Keratinocyte (primary cell): ENCODE data around the gene UBE2O. TPM values are rescaled to one million over a fixed set of nuclear protein-coding genes. Genes with fewer than 3 reads are reported as not detected.

Experiments
- DNase-seq: peaks from one replicate; pipeline ENCODE4 v3.0.0-alpha.2; 2011; ENCODE audit warnings: low read depth, missing footprints, low spot score
- FAIRE-seq: peaks from 2 replicates; lab custom pipeline; 2011; peaks lifted over from hg19 to GRCh38; lab: Jason Lieb, UNC
- H2AFZ ChIP-seq: 2 replicates; pipeline ENCODE4 v1.6.0; 2012; ENCODE audit warnings: low read length, control low read depth, inconsistent platforms; ENCODE audit not compliant: control insufficient read depth
- H3K27ac ChIP-seq: 2 replicates; pipeline ENCODE4 v1.5.1; 2011; ENCODE audit warnings: low read length; ENCODE audit not compliant: control insufficient read depth, insufficient read depth
- H3K27me3 ChIP-seq: 3 replicates; pipeline ENCODE4 v1.6.0; 2011; ENCODE audit warnings: low read length; ENCODE audit not compliant: control insufficient read depth, insufficient read depth; ENCODE audit errors: extremely low read depth
- H3K36me3 ChIP-seq, 2 experiments: 2 replicates in 1 of 2; 3 replicates in 1 of 2; pipeline ENCODE4 v1.5.1; 2011; ENCODE audit warnings: low read length in 2 of 2, mild to moderate bottlenecking in 1 of 2; ENCODE audit not compliant: control insufficient read depth in 2 of 2, insufficient read depth in 2 of 2; ENCODE audit errors: extremely low read depth in 1 of 2
- H3K4me1 ChIP-seq: 3 replicates; pipeline ENCODE4 v1.5.1; 2011; ENCODE audit warnings: low read length; ENCODE audit not compliant: control insufficient read depth, insufficient read depth; ENCODE audit errors: extremely low read depth
- H3K4me2 ChIP-seq: 3 replicates; pipeline ENCODE4 v1.6.0; 2011; ENCODE audit warnings: low read depth, low read length; ENCODE audit not compliant: control insufficient read depth, insufficient read depth; ENCODE audit errors: extremely low read depth
- H3K4me3 ChIP-seq, 3 experiments: fragments of 200-600 bp in 1 of 3; sonication (generic) in 1 of 3; 2 replicates in 2 of 3; 3 replicates in 1 of 3; pipeline ENCODE4 v1.5.1; 2011 to 2016; ENCODE audit warnings: low read length in 3 of 3, mild to moderate bottlenecking in 3 of 3, control low read depth in 2 of 3, inconsistent platforms in 1 of 3, low read depth in 1 of 3, mixed read lengths in 1 of 3, mixed run types in 1 of 3, moderate library complexity in 1 of 3; ENCODE audit not compliant: control insufficient read depth in 2 of 3, insufficient read depth in 2 of 3; ENCODE audit errors: extremely low read depth in 1 of 3
- H3K79me2 ChIP-seq: 2 replicates; pipeline ENCODE4 v1.6.0; 2012; ENCODE audit warnings: low read length; ENCODE audit not compliant: control insufficient read depth, insufficient read depth
- H3K9ac ChIP-seq: 3 replicates; pipeline ENCODE4 v1.6.0; 2011; ENCODE audit warnings: low read length; ENCODE audit not compliant: control insufficient read depth, insufficient read depth; ENCODE audit errors: extremely low read depth
- H3K9me1 ChIP-seq: 3 replicates; pipeline ENCODE4 v1.6.0; 2011; ENCODE audit warnings: low read length; ENCODE audit not compliant: control insufficient read depth, insufficient read depth; ENCODE audit errors: extremely low read depth
- H3K9me3 ChIP-seq: 2 replicates; pipeline ENCODE4 v1.5.1; 2012; ENCODE audit warnings: low read depth, low read length; ENCODE audit not compliant: control insufficient read depth
- H4K20me1 ChIP-seq: 3 replicates; pipeline ENCODE4 v1.6.0; 2011; ENCODE audit warnings: low read length; ENCODE audit not compliant: control insufficient read depth, insufficient read depth; ENCODE audit errors: extremely low read depth
- EZH2 ChIP-seq: IDR thresholded peaks from one replicate; pipeline ENCODE4 v1.6.1; 2012; ENCODE audit warnings: inconsistent platforms, mild to moderate bottlenecking, low read length, moderate library complexity
- dilution Hi-C: fragments of 300-500 bp; cut with MboI; formaldehyde crosslinking; loops from one replicate; pipeline ENCODE4 v1.7.0; 2020; ENCODE audit warnings: low sequenced_read_pairs; ENCODE audit not compliant: extremely low pct_ligation_motif_present
- polyA plus RNA-seq, 5 experiments: library from polyadenylated mRNA; depleted of rRNA in 3 of 5; stranded (reverse) in 3 of 5; stranded (forward) in 1 of 5; unstranded in 1 of 5; fragments of >200 nt; gene quantifications; 1 replicate in 1 of 5; 2 replicates in 3 of 5; 3 replicates in 1 of 5; pipeline versions ENCODE4 v1.2.1 to v1.2.3, GENCODE V29; 2011 to 2012; ENCODE audit warnings: missing spikeins in 2 of 5, low read depth in 1 of 5, low replicate concordance in 1 of 5
- TF ChIP-seq, protein P1 (sequence below), 3 experiments: IDR thresholded peaks in 1 of 3; conservative IDR thresholded peaks in 1 of 3; optimal IDR thresholded peaks in 1 of 3; 2 replicates in 2 of 3; 3 replicates in 1 of 3; pipeline versions ENCODE3 to v1.5.1; 2011; ENCODE audit warnings: low read length in 3 of 3, mild to moderate bottlenecking in 3 of 3, moderate library complexity in 2 of 3, control low read depth in 1 of 3, inconsistent platforms in 1 of 3; ENCODE audit not compliant: insufficient read depth in 2 of 3; ENCODE audit errors: extremely low read depth in 1 of 3

UBE2O gene
- polyA plus RNA-seq, 1 donor (not counting 4 experiments of a cell fraction or from before 2014, with no cell fraction given) = 10.9 TPM

- H3K36me3 ChIP-seq = peaks cover 6 to 9% of the 10 kb centered on the region in 2 experiments
- TF ChIP-seq, protein P1, sequence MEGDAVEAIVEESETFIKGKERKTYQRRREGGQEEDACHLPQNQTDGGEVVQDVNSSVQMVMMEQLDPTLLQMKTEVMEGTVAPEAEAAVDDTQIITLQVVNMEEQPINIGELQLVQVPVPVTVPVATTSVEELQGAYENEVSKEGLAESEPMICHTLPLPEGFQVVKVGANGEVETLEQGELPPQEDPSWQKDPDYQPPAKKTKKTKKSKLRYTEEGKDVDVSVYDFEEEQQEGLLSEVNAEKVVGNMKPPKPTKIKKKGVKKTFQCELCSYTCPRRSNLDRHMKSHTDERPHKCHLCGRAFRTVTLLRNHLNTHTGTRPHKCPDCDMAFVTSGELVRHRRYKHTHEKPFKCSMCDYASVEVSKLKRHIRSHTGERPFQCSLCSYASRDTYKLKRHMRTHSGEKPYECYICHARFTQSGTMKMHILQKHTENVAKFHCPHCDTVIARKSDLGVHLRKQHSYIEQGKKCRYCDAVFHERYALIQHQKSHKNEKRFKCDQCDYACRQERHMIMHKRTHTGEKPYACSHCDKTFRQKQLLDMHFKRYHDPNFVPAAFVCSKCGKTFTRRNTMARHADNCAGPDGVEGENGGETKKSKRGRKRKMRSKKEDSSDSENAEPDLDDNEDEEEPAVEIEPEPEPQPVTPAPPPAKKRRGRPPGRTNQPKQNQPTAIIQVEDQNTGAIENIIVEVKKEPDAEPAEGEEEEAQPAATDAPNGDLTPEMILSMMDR (optimal IDR thresholded peaks at IDR 0.05 in 1 of 3, IDR thresholded peaks at IDR 0.05 in 1 of 3, conservative IDR thresholded peaks at IDR 0.05 in 1 of 3; ENCODE audit: extremely low read depth in 1 of 3, insufficient read depth in 2 of 3, low read length in 3 of 3) = no peak
- TF ChIP-seq EZH2 = no peak
- peaks cover 11% of the 10 kb centered on the region for H4K20me1 ChIP-seq
- no peaks in the 10 kb centered on the region for H3K9me3 ChIP-seq
- H3K27me3 ChIP-seq = no peaks in the 10 kb centered on the region
- FAIRE-seq (no peak), DNase-seq (no peak)
- H3K4me1 ChIP-seq = peaks cover 26% of the 10 kb centered on the region
- H3K79me2 ChIP-seq = peaks cover 21% of the 10 kb centered on the region
- H3K9ac ChIP-seq = no peak overlapping the region
- no peak overlapping the region for H2AFZ ChIP-seq
- H3K27ac ChIP-seq = no peak overlapping the region
- no peak overlapping the region for H3K4me2 ChIP-seq
- dilution Hi-C loops = no loop called here
- H3K9me1 ChIP-seq = no peaks in the 10 kb centered on the region
- H3K4me3 ChIP-seq = no peak overlapping the region
Measured at GRCh38 chr17:76491271-76492122, 38.5 kb upstream of the UBE2O start.

GRCh38 chr17:76490112-76490710 lies 37.3 kb upstream of the UBE2O start:
- Histone ChIP-seq H3K4me1 (peaks cover 26% of the 10 kb centered on the region), H3K27ac (no peak overlapping the region), H3K4me3 (no peak overlapping the region), H3K27me3 (no peaks in the 10 kb centered on the region), H3K9ac (no peak overlapping the region), H3K9me1 (no peaks in the 10 kb centered on the region), H3K9me3 (no peaks in the 10 kb centered on the region), H2AFZ (no peak overlapping the region), H3K4me2 (no peak overlapping the region), H4K20me1 (peaks cover 5% of the 10 kb centered on the region), H3K79me2 (peaks cover 10% of the 10 kb centered on the region), H3K36me3 (peaks cover 4% of the 10 kb centered on the region in 2 experiments)
- no peak for FAIRE-seq
- TF ChIP-seq, protein P1 (optimal IDR thresholded peaks at IDR 0.05 in 1 of 3, IDR thresholded peaks at IDR 0.05 in 1 of 3, conservative IDR thresholded peaks at IDR 0.05 in 1 of 3; ENCODE audit: extremely low read depth in 1 of 3, insufficient read depth in 2 of 3, low read length in 3 of 3) = no peak
- dilution Hi-C loops = no loop called here
- no peak for DNase-seq
